NCI-H146 (cell line): ENCODE results near the gene RTCB.
A peak's percentile ranks its signal among the peaks of the same experiment; 100 is the strongest.

Experiments
- DNase-seq: peaks from one replicate; lab custom pipeline; 2025; lab: John Stamatoyannopoulos, UW

Gene RTCB

GRCh38 chr22:32411829-32412592 is at the start of gene RTCB:
RTCB (minus strand) TSS chr22:32412247; CDS start chr22:32412156, 91 bp downstream.
- peak; percentile 80 for DNase-seq

GRCh38 chr22:32457031-32457430 is 45.0 kb upstream of the RTCB start:
- no peak for DNase-seq

GRCh38 chr22:32448980-32449379 is 36.9 kb upstream of the RTCB start:
- no peak for DNase-seq

GRCh38 chr22:32446321-32446720 is 34.3 kb upstream of the RTCB start:
- DNase-seq, result no peak

- peak; percentile 60 for DNase-seq
Observed at GRCh38 chr22:32444068-32444467, 32.0 kb upstream of the RTCB start.

GRCh38 chr22:32430352-32430751 is 18.3 kb upstream of the RTCB start:
- no peak for DNase-seq

- no peak for DNase-seq
Observed at GRCh38 chr22:32426881-32427280, 14.8 kb upstream of the RTCB start.

- DNase-seq, result no peak
Observed at GRCh38 chr22:32423664-32424063, 11.6 kb upstream of the RTCB start.

- DNase-seq, result no peak
Observed at GRCh38 chr22:32422062-32422461, 10.0 kb upstream of the RTCB start.

- peak; percentile 41 for DNase-seq
Observed at GRCh38 chr22:32421484-32421883, 9.4 kb upstream of the RTCB start.

- DNase-seq, result no peak
Observed at GRCh38 chr22:32417906-32418305, 5.9 kb upstream of the RTCB start.

- DNase-seq, result no peak
Observed at GRCh38 chr22:32416556-32417085, 4.6 kb upstream of the RTCB start.

- no peak for DNase-seq
Observed at GRCh38 chr22:32414191-32414590, 2.1 kb upstream of the RTCB start.

- peak; percentile 3 for DNase-seq
Observed at GRCh38 chr22:32413719-32414118, 1.7 kb upstream of the RTCB start.

GRCh38 chr22:32411402-32411801 is 645 bp downstream of the RTCB start:
- no peak for DNase-seq

- DNase-seq, result no peak
Observed at GRCh38 chr22:32410459-32410858, 1.6 kb downstream of the RTCB start.

GRCh38 chr22:32409977-32410376 is 2.1 kb downstream of the RTCB start:
- DNase-seq, result no peak

GRCh38 chr22:32407936-32408335 is 4.1 kb downstream of the RTCB start:
- no peak for DNase-seq

GRCh38 chr22:32407312-32407711 is 4.7 kb downstream of the RTCB start:
- no peak for DNase-seq

GRCh38 chr22:32404021-32404420 is 8.0 kb downstream of the RTCB start:
- no peak for DNase-seq

- DNase-seq, result no peak
Observed at GRCh38 chr22:32401486-32401885, 10.6 kb downstream of the RTCB start.

- no peak for DNase-seq
Observed at GRCh38 chr22:32396746-32397145, 15.3 kb downstream of the RTCB start.

GRCh38 chr22:32396255-32396654 is 15.8 kb downstream of the RTCB start:
- no peak for DNase-seq

- DNase-seq, result no peak
Observed at GRCh38 chr22:32395107-32395506, 16.9 kb downstream of the RTCB start.
